Neuronal stem cell (in vitro differentiated cells): ENCODE results near the gene DEDD.
"Not testable (repeated sequence)": the region's sequence is repeated elsewhere in the genome, so short reads cannot be mapped to it uniquely, and the experiment has no call there.

Source experiments
- DNase-seq: peaks from one replicate; pipeline ENCODE4 v3.0.0-alpha.2; 2013; ENCODE audit warnings: low spot score
- H2AFZ ChIP-seq: one replicate; pipeline ENCODE4 v1.6.1; 2013; ENCODE audit warnings: mild to moderate bottlenecking, low read length, inconsistent platforms
- H2AK5ac ChIP-seq: 2 replicates; pipeline ENCODE4 v1.6.1; 2013; ENCODE audit warnings: low read depth, mild to moderate bottlenecking, inconsistent platforms, low read length, moderate library complexity, mixed read lengths
- H2BK120ac ChIP-seq: 2 replicates; pipeline ENCODE4 v1.6.1; 2013; ENCODE audit warnings: low read depth, mild to moderate bottlenecking, inconsistent platforms, low read length, moderate library complexity, mixed read lengths
- H2BK12ac ChIP-seq: one replicate; pipeline ENCODE4 v1.6.1; 2013; ENCODE audit warnings: low read length, inconsistent platforms
- H2BK15ac ChIP-seq: 2 replicates; pipeline ENCODE4 v1.6.1; 2013; ENCODE audit warnings: mild to moderate bottlenecking, low read length, inconsistent platforms, mixed read lengths
- H2BK5ac ChIP-seq: one replicate; pipeline ENCODE4 v1.6.1; 2013; ENCODE audit warnings: inconsistent platforms, mild to moderate bottlenecking, low read length, moderate library complexity
- H3K14ac ChIP-seq: one replicate; pipeline ENCODE4 v1.6.1; 2013; ENCODE audit warnings: low read length, inconsistent platforms
- H3K18ac ChIP-seq: 2 replicates; pipeline ENCODE4 v1.6.1; 2013; ENCODE audit warnings: low read length, inconsistent platforms
- H3K23ac ChIP-seq: 2 replicates; pipeline ENCODE4 v1.6.1; 2013; ENCODE audit warnings: low read depth, mild to moderate bottlenecking, mixed read lengths, low read length, inconsistent platforms; ENCODE audit not compliant: poor library complexity
- H3K27ac ChIP-seq: replicated peaks from 3 replicates; pipeline ENCODE4 v1.5.1; 2013; ENCODE audit warnings: low read length, inconsistent platforms
- H3K27me3 ChIP-seq, 3 experiments: 2 replicates each; pipeline ENCODE4 v1.6.1; 2013; ENCODE audit warnings: low read length in 3 of 3, mild to moderate bottlenecking in 2 of 3, inconsistent platforms in 1 of 3, low read depth in 1 of 3, mixed read lengths in 1 of 3, moderate library complexity in 1 of 3; ENCODE audit not compliant: control insufficient read depth in 3 of 3, insufficient read depth in 3 of 3
- H3K36me3 ChIP-seq, 2 donors: replicated peaks in 1 of 2; 2 replicates each; pipeline ENCODE4 v1.6.1; 2013; ENCODE audit warnings: low read length in 2 of 2; ENCODE audit not compliant: control insufficient read depth in 2 of 2, insufficient read depth in 2 of 2
- H3K4ac ChIP-seq: 2 replicates; pipeline ENCODE4 v1.6.1; 2013; ENCODE audit warnings: inconsistent platforms, mild to moderate bottlenecking, low read length, moderate library complexity
- H3K4me1 ChIP-seq, 2 donors: 1 replicate in 1 of 2; 2 replicates in 1 of 2; pipeline ENCODE4 v1.6.1; 2013; ENCODE audit warnings: low read length in 2 of 2, low read depth in 1 of 2; ENCODE audit not compliant: control insufficient read depth in 2 of 2, insufficient read depth in 1 of 2
- H3K4me2 ChIP-seq: one replicate; pipeline ENCODE4 v1.6.1; 2013; ENCODE audit warnings: mild to moderate bottlenecking, low read length, inconsistent platforms; ENCODE audit not compliant: insufficient read depth, poor library complexity, severe bottlenecking
- H3K4me3 ChIP-seq, 2 donors: 2 replicates each; pipeline ENCODE4 v1.5.1; 2013; ENCODE audit warnings: low read length in 2 of 2, mild to moderate bottlenecking in 2 of 2, inconsistent platforms in 1 of 2, moderate library complexity in 1 of 2
- H3K79me1 ChIP-seq: one replicate; pipeline ENCODE4 v1.6.1; 2013; ENCODE audit warnings: low read depth, mild to moderate bottlenecking, inconsistent platforms, low read length, moderate library complexity
- H3K9ac ChIP-seq: one replicate; pipeline ENCODE4 v1.6.1; 2013; ENCODE audit warnings: mild to moderate bottlenecking, low read depth, low read length, inconsistent platforms; ENCODE audit not compliant: poor library complexity
- H3K9me3 ChIP-seq, 2 donors: replicated peaks in 1 of 2; 2 replicates each; pipeline versions ENCODE3 to v1.6.1; 2013; ENCODE audit warnings: low read length in 2 of 2, mild to moderate bottlenecking in 2 of 2, inconsistent platforms in 1 of 2, low read depth in 1 of 2, mixed read lengths in 1 of 2, moderate library complexity in 1 of 2; ENCODE audit not compliant: control insufficient read depth in 2 of 2, insufficient read depth in 1 of 2
- H4K8ac ChIP-seq: one replicate; pipeline ENCODE4 v1.6.1; 2013; ENCODE audit warnings: low read depth, mild to moderate bottlenecking, inconsistent platforms, low read length, moderate library complexity
- H4K91ac ChIP-seq: one replicate; pipeline ENCODE4 v1.6.1; 2013; ENCODE audit warnings: low read length, low read depth, mild to moderate bottlenecking, inconsistent platforms; ENCODE audit not compliant: poor library complexity
- WGBS, 2 donors: extraction: QIAGEN DNeasy Blood & Tissue Kit; methylation state at CpG; one replicate each; pipeline ENCODE4 v1.1.7; 2013; ENCODE audit warnings: missing lambda C conversion rate in 2 of 2, mixed read lengths in 1 of 2; ENCODE audit not compliant: insufficient read length in 2 of 2, insufficient replicate concordance in 1 of 2; ENCODE audit errors: extremely low coverage in 2 of 2; 5-methylcytosine and 5-hydroxymethylcytosine counted together

The DEDD gene

GRCh38 chr1:161115961-161116360 is 16.5 kb downstream of the DEDD start:
- not testable (repeated sequence) for H3K4me3 ChIP-seq, H4K91ac ChIP-seq, H2BK12ac ChIP-seq, H3K14ac ChIP-seq, H3K18ac ChIP-seq, H2BK5ac ChIP-seq, H2AK5ac ChIP-seq, H3K27ac ChIP-seq, H3K23ac ChIP-seq, H3K27me3 ChIP-seq, H3K9me3 ChIP-seq, H3K4ac ChIP-seq, DNase-seq, H3K79me1 ChIP-seq, H2AFZ ChIP-seq, H3K9ac ChIP-seq, H4K8ac ChIP-seq, H3K4me2 ChIP-seq, H2BK15ac ChIP-seq, H2BK120ac ChIP-seq
- H3K4me1 ChIP-seq, result peaks cover 4 to 14% of the 10 kb centered on the region in 2 donors
- H3K36me3 ChIP-seq, result peaks cover 17 to 53% of the 10 kb centered on the region in 2 donors
- WGBS, 2 donors, result no CpG with 5 or more reads among the region's 6 CpGs

GRCh38 chr1:161115132-161115711 is 17.2 kb downstream of the DEDD start:
- Histone ChIP-seq H3K4me2 (no peak overlapping the region), H3K27me3 (no peaks in the 10 kb centered on the region), H3K23ac (no peak overlapping the region), H3K27ac (no peak overlapping the region), H2AK5ac (no peak overlapping the region), H2BK15ac (no peak overlapping the region), H4K91ac (no peak overlapping the region), H3K9ac (no peak overlapping the region), H3K4ac (no peak overlapping the region), H2BK5ac (no peak overlapping the region), H3K36me3 (peaks cover 12 to 49% of the 10 kb centered on the region in 2 donors), H4K8ac (no peak overlapping the region), H2BK120ac (no peak overlapping the region), H2BK12ac (no peak overlapping the region), H3K4me3 (no peak overlapping the region), H3K9me3 (no peaks in the 10 kb centered on the region), H3K14ac (no peak overlapping the region), H3K79me1 (peaks cover 8% of the 10 kb centered on the region), H3K18ac (no peak overlapping the region), H2AFZ (no peak overlapping the region), H3K4me1 (peaks cover 4 to 14% of the 10 kb centered on the region in 2 donors)
- no CpG with 5 or more reads among the region's 12 CpGs for WGBS, 2 donors
- DNase-seq, result no peak

- H3K27ac ChIP-seq, result no peak overlapping the region
- no peak overlapping the region for H3K4me3 ChIP-seq
- H3K4me2 ChIP-seq, result no peak overlapping the region
- no peak overlapping the region for H4K91ac ChIP-seq
- H2AK5ac ChIP-seq, result no peak overlapping the region
- H3K18ac ChIP-seq, result no peak overlapping the region
- WGBS, 2 donors, result no CpG with 5 or more reads among the region's 2 CpGs
- no peaks in the 10 kb centered on the region for H3K27me3 ChIP-seq
- H2BK120ac ChIP-seq, result no peak overlapping the region
- H2AFZ ChIP-seq, result no peak overlapping the region
- no peaks in the 10 kb centered on the region for H3K9me3 ChIP-seq
- H3K79me1 ChIP-seq, result peaks cover 11% of the 10 kb centered on the region
- H3K4me1 ChIP-seq, result peaks cover 4 to 13% of the 10 kb centered on the region in 2 donors
- H4K8ac ChIP-seq, result no peak overlapping the region
- no peak for DNase-seq
- H2BK12ac ChIP-seq, result no peak overlapping the region
- H3K9ac ChIP-seq, result no peak overlapping the region
- no peak overlapping the region for H2BK15ac ChIP-seq
- H3K23ac ChIP-seq, result no peak overlapping the region
- no peak overlapping the region for H3K4ac ChIP-seq
- H3K36me3 ChIP-seq, result peaks cover 6 to 47% of the 10 kb centered on the region in 2 donors
- H2BK5ac ChIP-seq, result no peak overlapping the region
- no peak overlapping the region for H3K14ac ChIP-seq
These were observed 17.9 kb downstream of the DEDD start for GRCh38 chr1:161114556-161114955.

GRCh38 chr1:161113915-161114314 is 18.6 kb downstream of the DEDD start:
- DNase-seq, result no peak
- no peak overlapping the region for H3K18ac ChIP-seq
- H4K8ac ChIP-seq, result no peak overlapping the region
- no peak overlapping the region for H2BK5ac ChIP-seq
- H3K14ac ChIP-seq, result no peak overlapping the region
- H3K36me3 ChIP-seq, result peaks cover 3 to 47% of the 10 kb centered on the region in 2 donors
- H2BK15ac ChIP-seq, result no peak overlapping the region
- H3K27me3 ChIP-seq, result no peaks in the 10 kb centered on the region
- no peak overlapping the region for H2BK12ac ChIP-seq
- no peak overlapping the region for H2AFZ ChIP-seq
- no peak overlapping the region for H2BK120ac ChIP-seq
- no peak overlapping the region for H3K9ac ChIP-seq
- H4K91ac ChIP-seq, result no peak overlapping the region
- H3K79me1 ChIP-seq, result peaks cover 11% of the 10 kb centered on the region
- no peak overlapping the region for H3K23ac ChIP-seq
- no peak overlapping the region for H2AK5ac ChIP-seq
- peaks cover 3 to 7% of the 10 kb centered on the region in 2 donors for H3K4me1 ChIP-seq
- no peaks in the 10 kb centered on the region for H3K9me3 ChIP-seq
- H3K4me2 ChIP-seq, result no peak overlapping the region
- H3K4me3 ChIP-seq, result no peak overlapping the region
- no peak overlapping the region for H3K4ac ChIP-seq
- H3K27ac ChIP-seq, result no peak overlapping the region
- no CpG with 5 or more reads among the region's 1 CpG for WGBS, 2 donors
